K562 (cell line): Measurements from ENCODE around the gene CDKN2B-AS1. TPM values are rescaled to one million over a fixed set of nuclear protein-coding genes. Genes with fewer than 3 reads are reported as not detected.

ENCODE experiments used
- ATAC-seq: fragments of 200-7000 bp; cut with Tn5 transposase; 3 replicates; pipeline ENCODE4 v1.9.1; 2020; ENCODE audit warnings: moderate library complexity
- BruUV-seq: library from RNA; stranded (reverse); fragments of 400-500 nt; replicated peaks from 2 replicates; lab custom pipeline; 2021; lab: Mats Ljungman, UMichigan
- CTCF ChIA-PET: fragments of 300-600 bp; formaldehyde crosslinking; extraction: SDS; loops from one replicate; lab custom pipeline; 2021; ENCODE audit warnings: low intra/inter-chr PET ratio; lab: Yijun Ruan, JAX
- POLR2A ChIA-PET: fragments of 300-600, 350-650 bp; sonication (Branson Sonifier 250); formaldehyde crosslinking; extraction: SDS; loops from one replicate; lab custom pipeline; 2021; ENCODE audit warnings: antibody characterized with exemption, inconsistent platforms; lab: Yijun Ruan, JAX
- DNase-seq, 4 experiments: peaks; one replicate each; pipeline versions ENCODE4 v3.0.0 to v3.0.0-alpha.2; 2011 to 2018; ENCODE audit warnings: low spot score in 3 of 4, mixed read lengths in 3 of 4; ENCODE audit errors: extremely low read depth in 1 of 4
- FAIRE-seq: peaks from 2 replicates; lab custom pipeline; 2011; peaks lifted over from hg19 to GRCh38; lab: Jason Lieb, UNC
- H2AFZ ChIP-seq: 2 replicates; pipeline ENCODE4 v1.6.0; 2011; ENCODE audit warnings: low read depth, low read length, control low read depth, inconsistent platforms
- H3K27ac ChIP-seq: fragments of 200-600 bp; 3 replicates; pipeline ENCODE4 v1.8.0; 2011; ENCODE audit warnings: low read depth, mild to moderate bottlenecking, control low read depth, inconsistent platforms, low read length, moderate library complexity, mixed read lengths; ENCODE audit errors: extremely low read depth
- H3K27me3 ChIP-seq, 2 experiments: fragments of 300-600 bp in 1 of 2; 2 replicates in 1 of 2; 3 replicates in 1 of 2; pipeline versions ENCODE4 v1.6.0 to v1.8.0; 2011; ENCODE audit warnings: inconsistent platforms in 2 of 2, low read length in 2 of 2, mild to moderate bottlenecking in 1 of 2, mixed read lengths in 1 of 2, moderate library complexity in 1 of 2; ENCODE audit not compliant: control insufficient read depth in 2 of 2, insufficient read depth in 2 of 2
- H3K36me3 ChIP-seq: fragments of 300-600 bp; 3 replicates; pipeline ENCODE4 v1.8.0; 2011; ENCODE audit warnings: mild to moderate bottlenecking, low read length, inconsistent platforms; ENCODE audit not compliant: control insufficient read depth, insufficient read depth
- H3K4me1 ChIP-seq, 2 experiments: fragments of 200-600 bp in 1 of 2; replicated peaks in 1 of 2; 2 replicates in 1 of 2; 3 replicates in 1 of 2; pipeline versions ENCODE4 v1.5.1 to v1.8.0; 2011; ENCODE audit warnings: inconsistent platforms in 2 of 2, low read length in 2 of 2, mild to moderate bottlenecking in 1 of 2, mixed read lengths in 1 of 2, moderate library complexity in 1 of 2; ENCODE audit not compliant: control insufficient read depth in 2 of 2, insufficient read depth in 2 of 2
- H3K4me2 ChIP-seq: 2 replicates; pipeline ENCODE4 v1.6.1; 2011; ENCODE audit warnings: low read length, control low read depth, inconsistent platforms, mixed read lengths; ENCODE audit not compliant: insufficient read depth
- H3K4me3 ChIP-seq: fragments of 200-600 bp; sonication (generic), shearing (Covaris generic); 2 replicates; pipeline ENCODE4 v1.5.1; 2016; ENCODE audit warnings: control low read depth, inconsistent platforms
- H3K79me2 ChIP-seq: fragments of 200-600 bp; 3 replicates; pipeline ENCODE4 v1.8.0; 2011; ENCODE audit warnings: low read length, inconsistent platforms; ENCODE audit not compliant: control insufficient read depth, insufficient read depth
- H3K9ac ChIP-seq, 2 experiments: 2 replicates each; pipeline versions ENCODE4 v1.6.0 to v1.6.1; 2011; ENCODE audit warnings: low read depth in 2 of 2, low read length in 2 of 2, control low read depth in 1 of 2, inconsistent platforms in 1 of 2, mild to moderate bottlenecking in 1 of 2, mixed read lengths in 1 of 2; ENCODE audit not compliant: insufficient read depth in 1 of 2
- H3K9me1 ChIP-seq: one replicate; pipeline ENCODE4 v1.6.0; 2011; ENCODE audit warnings: inconsistent platforms, mild to moderate bottlenecking, low read length, moderate library complexity; ENCODE audit not compliant: control insufficient read depth, insufficient read depth
- H3K9me3 ChIP-seq: replicated peaks from 2 replicates; pipeline ENCODE4 v1.5.1; 2011; ENCODE audit warnings: low read depth, low read length, inconsistent platforms; ENCODE audit not compliant: control insufficient read depth, insufficient read depth
- H4K20me1 ChIP-seq: replicated peaks from 2 replicates; pipeline ENCODE4 v1.6.1; 2011; ENCODE audit warnings: low read length, inconsistent platforms, mixed read lengths; ENCODE audit not compliant: control insufficient read depth, insufficient read depth
- ADNP ChIP-seq: fragments of 200-800 bp; sonication (Bioruptor generic); IDR thresholded peaks from 2 replicates; pipeline ENCODE4 v1.6.1; 2016; ENCODE audit warnings: missing genetic modification characterization, missing compliant biosample characterization
- FOXJ2 ChIP-seq: fragments of 200-800 bp; sonication (Bioruptor generic); IDR thresholded peaks from 2 replicates; pipeline ENCODE4 v1.6.1; 2016; ENCODE audit warnings: missing genetic modification characterization, missing compliant biosample characterization
- MAFK ChIP-seq: IDR thresholded peaks from 2 replicates; pipeline ENCODE4 v1.6.1; 2011; ENCODE audit warnings: low read length, improper control_type of control experiment
- NR2C2 ChIP-seq, 2 experiments: fragments of 200-800 bp in 1 of 2; sonication (Bioruptor generic) in 1 of 2; sonication (generic) in 1 of 2; formaldehyde crosslinking in 1 of 2; IDR thresholded peaks; 2 replicates each; pipeline versions ENCODE4 v1.6.1 to v1.8.0; 2016 to 2022; ENCODE audit warnings: mild to moderate bottlenecking in 1 of 2, missing compliant biosample characterization in 1 of 2, missing genetic modification characterization in 1 of 2, missing genetic modification reagents in 1 of 2
- ZEB2 ChIP-seq: fragments of 450-650 bp; IDR thresholded peaks from 2 replicates; pipeline ENCODE4 v1.6.1; 2016
- ZNF124 ChIP-seq: sonication (generic); formaldehyde crosslinking; IDR thresholded peaks from 2 replicates; pipeline ENCODE4 v1.8.1; 2022; ENCODE audit warnings: missing genetic modification reagents
- WGBS: fragments of 100-300 bp; shearing (Covaris generic); methylation state at CpG from one replicate; pipeline ENCODE4 v1.1.6; 2016; ENCODE audit warnings: low coverage, mixed read lengths; ENCODE audit not compliant: insufficient coverage; ENCODE audit errors: missing lambda C conversion rate; 5-methylcytosine and 5-hydroxymethylcytosine counted together
- in situ Hi-C: fragments of 300-500 bp; cut with MboI; formaldehyde crosslinking; loops from 4 replicates; pipeline ENCODE4 v1.15.0; 2018; ENCODE audit warnings: inconsistent platforms, mixed read lengths
- intact Hi-C: fragments of 100-400 bp; cut with micrococcal nuclease; formaldehyde crosslinking; loops from 2 replicates; pipeline ENCODE4 v1.14.2; 2022
- polyA plus RNA-seq, 8 experiments: library from polyadenylated mRNA; depleted of rRNA in 4 of 8; stranded (reverse) in 5 of 8; unstranded in 3 of 8; fragments of >200 nt; fragmentation: Nextera tagmentation in 2 of 8; fragmentation: Illumina TruSeq in 1 of 8; extraction: Ambion mirVana in 2 of 8; extraction: Trizol in 1 of 8; gene quantifications; 2 replicates each; pipeline versions ENCODE4 v1.2.1 to v1.2.3, GENCODE V29; 2011 to 2014; ENCODE audit warnings: inconsistent platforms in 1 of 8, missing spikeins in 1 of 8
- total RNA-seq, 7 experiments: library from RNA; depleted of rRNA in 6 of 7; stranded (reverse); fragments of >200 nt in 6 of 7; fragmentation: Illumina TruSeq in 2 of 7; extraction: Trizol in 2 of 7; gene quantifications; 2 replicates each; pipeline versions ENCODE4 v1.2.1 to v1.2.3, GENCODE V29; 2011 to 2021; ENCODE audit warnings: low replicate concordance in 1 of 7
- TF ChIP-seq, protein P1 (sequence below), 2 experiments: fragments of 450-650 bp; IDR thresholded peaks; 2 replicates each; pipeline ENCODE4 v1.6.1; 2016; ENCODE audit warnings: mild to moderate bottlenecking in 2 of 2, borderline replicate concordance in 1 of 2, low read depth in 1 of 2, moderate library complexity in 1 of 2
- TF ChIP-seq, protein P2 (sequence below), 2 experiments: IDR thresholded peaks; 2 replicates each; pipeline ENCODE4 v1.6.1; 2012; ENCODE audit warnings: improper control_type of control experiment in 2 of 2, low read depth in 2 of 2, low read length in 2 of 2, borderline replicate concordance in 1 of 2

CDKN2B-AS1 gene
- total and polyA plus RNA-seq, 9 of the 15 experiments (the other 6 are each of a cell fraction or from before 2014, with no cell fraction given) = not detected

DNA sequence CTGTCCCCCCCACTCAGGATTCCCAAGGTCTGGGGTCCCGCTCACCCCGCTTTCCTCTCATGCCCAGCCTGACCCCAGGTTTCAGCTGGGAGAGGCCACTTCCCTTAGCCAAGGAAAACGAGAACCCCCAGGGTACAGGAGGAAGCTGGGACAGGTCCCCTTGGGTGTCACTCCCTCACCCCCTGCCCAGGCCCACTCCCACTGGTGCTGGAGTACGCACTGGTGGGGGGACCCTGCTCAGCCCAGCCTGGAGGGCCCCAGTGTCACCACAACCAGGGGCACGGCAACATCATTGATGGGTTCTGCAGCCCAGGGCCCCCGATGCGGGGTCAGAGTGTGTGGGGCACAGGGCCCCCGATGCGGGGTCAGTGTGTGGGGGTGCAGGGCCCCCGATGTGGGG lies 159.5 kb downstream of the CDKN2B-AS1 start (continued):
- TF ChIP-seq, protein P1, sequence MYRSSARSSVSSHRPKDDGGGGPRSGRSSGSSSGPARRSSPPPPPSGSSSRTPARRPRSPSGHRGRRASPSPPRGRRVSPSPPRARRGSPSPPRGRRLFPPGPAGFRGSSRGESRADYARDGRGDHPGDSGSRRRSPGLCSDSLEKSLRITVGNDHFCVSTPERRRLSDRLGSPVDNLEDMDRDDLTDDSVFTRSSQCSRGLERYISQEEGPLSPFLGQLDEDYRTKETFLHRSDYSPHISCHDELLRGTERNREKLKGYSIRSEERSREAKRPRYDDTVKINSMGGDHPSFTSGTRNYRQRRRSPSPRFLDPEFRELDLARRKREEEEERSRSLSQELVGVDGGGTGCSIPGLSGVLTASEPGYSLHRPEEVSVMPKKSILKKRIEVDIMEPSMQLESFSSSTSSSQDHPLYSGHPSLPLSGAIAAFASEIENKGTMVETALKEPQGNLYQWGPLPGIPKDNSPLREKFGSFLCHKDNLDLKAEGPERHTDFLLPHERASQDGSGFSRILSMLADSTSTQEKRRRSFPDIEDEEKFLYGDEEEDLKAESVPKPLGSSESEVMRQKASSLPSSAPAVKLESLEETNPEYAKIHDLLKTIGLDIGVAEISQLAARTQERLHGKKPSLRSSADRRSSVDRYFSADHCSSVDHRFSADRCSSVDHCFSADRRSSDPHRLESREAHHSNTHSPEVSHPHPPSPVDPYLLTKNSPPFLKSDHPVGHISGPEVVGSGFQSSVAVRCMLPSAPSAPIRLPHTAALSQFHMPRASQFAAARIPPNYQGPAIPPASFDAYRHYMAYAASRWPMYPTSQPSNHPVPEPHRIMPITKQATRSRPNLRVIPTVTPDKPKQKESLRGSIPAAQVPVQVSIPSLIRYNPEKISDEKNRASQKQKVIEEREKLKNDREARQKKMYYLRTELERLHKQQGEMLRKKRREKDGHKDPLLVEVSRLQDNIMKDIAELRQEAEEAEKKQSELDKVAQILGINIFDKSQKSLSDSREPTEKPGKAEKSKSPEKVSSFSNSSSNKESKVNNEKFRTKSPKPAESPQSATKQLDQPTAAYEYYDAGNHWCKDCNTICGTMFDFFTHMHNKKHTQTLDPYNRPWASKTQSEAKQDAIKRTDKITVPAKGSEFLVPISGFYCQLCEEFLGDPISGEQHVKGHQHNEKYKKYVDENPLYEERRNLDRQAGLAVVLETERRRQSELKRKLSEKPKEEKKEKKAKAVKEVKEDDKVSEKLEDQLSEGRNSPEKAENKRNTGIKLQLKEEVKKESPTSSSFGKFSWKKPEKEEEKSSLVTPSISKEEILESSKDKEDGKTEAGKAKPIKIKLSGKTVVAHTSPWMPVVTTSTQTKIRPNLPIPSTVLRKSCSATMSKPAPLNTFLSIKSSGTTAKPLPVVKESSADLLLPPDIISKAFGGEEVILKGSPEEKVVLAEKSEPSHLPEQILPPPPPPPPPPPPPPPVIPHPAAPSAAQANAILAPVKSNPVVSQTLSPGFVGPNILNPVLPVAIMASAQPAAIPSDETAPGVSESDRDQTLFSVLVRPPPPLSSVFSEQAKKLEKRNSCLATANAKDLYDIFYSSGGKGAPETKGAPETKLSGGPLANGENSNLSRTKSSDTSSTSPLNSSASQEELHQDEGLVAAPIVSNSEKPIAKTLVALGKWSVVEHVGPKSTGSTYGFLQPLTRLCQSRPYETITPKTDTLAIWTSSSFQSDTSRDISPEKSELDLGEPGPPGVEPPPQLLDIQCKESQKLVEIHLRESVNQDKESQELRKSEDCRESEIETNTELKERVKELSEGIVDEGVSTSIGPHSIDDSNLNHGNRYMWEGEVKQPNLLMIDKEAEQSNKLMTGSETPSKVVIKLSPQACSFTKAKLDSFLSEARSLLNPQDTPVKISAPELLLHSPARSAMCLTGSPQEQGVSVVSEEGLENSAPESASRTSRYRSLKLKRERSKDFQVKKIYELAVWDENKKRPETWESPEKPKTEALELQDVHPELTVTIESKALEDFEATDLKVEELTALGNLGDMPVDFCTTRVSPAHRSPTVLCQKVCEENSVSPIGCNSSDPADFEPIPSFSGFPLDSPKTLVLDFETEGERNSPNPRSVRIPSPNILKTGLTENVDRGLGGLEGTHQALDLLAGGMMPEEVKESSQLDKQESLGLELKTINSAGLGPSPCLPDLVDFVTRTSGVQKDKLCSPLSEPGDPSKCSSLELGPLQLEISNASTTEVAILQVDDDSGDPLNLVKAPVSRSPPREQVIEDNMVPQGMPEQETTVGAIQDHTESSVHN (IDR thresholded peaks at IDR 0.05; ENCODE audit: borderline replicate concordance in 1 of 2, low read depth in 1 of 2) = no peak
- TF ChIP-seq ZEB2 = no peak
- TF ChIP-seq, all 486 proteins: peak for 0

DNA sequence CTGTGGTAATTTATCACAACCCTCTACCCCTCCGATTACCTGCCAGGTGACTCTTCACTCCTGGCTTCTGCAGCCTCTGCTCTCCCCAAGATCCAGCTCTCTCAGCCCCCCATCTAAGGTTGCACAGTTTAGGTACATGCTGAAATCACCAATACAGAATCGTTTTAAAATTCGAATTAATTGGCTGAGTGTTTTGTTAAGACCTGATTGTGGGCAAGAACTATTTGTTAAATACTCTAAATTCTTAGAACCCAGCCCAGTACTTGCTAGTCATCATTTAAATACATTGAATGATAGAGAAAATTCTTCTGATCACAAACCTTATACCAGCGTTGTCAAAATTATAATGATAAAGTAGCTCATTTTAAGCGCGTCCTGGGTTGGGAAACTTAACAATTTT lies 162.0 kb downstream of the CDKN2B-AS1 start:
- no peak overlapping the region for H3K4me3 ChIP-seq
- no peaks in the 10 kb centered on the region for H3K9me3 ChIP-seq
- CTCF ChIA-PET = no interaction called here
- H3K9ac ChIP-seq = no peak overlapping the region
- FAIRE-seq (no peak), DNase-seq (no peak), ATAC-seq (no peak)
- H3K27ac ChIP-seq = no peak overlapping the region
- H3K9me1 ChIP-seq = no peaks in the 10 kb centered on the region
- in situ Hi-C loops (no loop called here), intact Hi-C loops (no loop called here)
- POLR2A ChIA-PET = no interaction called here
- no peaks in the 10 kb centered on the region for H3K79me2 ChIP-seq
- H4K20me1 ChIP-seq = no peaks in the 10 kb centered on the region
- H3K4me2 ChIP-seq = no peak overlapping the region
- no peaks in the 10 kb centered on the region for H3K36me3 ChIP-seq
- no TSS peak for BruUV-seq
- no peak overlapping the region for H2AFZ ChIP-seq
- H3K27me3 ChIP-seq = no peaks in the 10 kb centered on the region
- no CpG with 5 or more reads among the region's 6 CpGs for WGBS
- no peaks in the 10 kb centered on the region for H3K4me1 ChIP-seq
- TF ChIP-seq, protein P2, sequence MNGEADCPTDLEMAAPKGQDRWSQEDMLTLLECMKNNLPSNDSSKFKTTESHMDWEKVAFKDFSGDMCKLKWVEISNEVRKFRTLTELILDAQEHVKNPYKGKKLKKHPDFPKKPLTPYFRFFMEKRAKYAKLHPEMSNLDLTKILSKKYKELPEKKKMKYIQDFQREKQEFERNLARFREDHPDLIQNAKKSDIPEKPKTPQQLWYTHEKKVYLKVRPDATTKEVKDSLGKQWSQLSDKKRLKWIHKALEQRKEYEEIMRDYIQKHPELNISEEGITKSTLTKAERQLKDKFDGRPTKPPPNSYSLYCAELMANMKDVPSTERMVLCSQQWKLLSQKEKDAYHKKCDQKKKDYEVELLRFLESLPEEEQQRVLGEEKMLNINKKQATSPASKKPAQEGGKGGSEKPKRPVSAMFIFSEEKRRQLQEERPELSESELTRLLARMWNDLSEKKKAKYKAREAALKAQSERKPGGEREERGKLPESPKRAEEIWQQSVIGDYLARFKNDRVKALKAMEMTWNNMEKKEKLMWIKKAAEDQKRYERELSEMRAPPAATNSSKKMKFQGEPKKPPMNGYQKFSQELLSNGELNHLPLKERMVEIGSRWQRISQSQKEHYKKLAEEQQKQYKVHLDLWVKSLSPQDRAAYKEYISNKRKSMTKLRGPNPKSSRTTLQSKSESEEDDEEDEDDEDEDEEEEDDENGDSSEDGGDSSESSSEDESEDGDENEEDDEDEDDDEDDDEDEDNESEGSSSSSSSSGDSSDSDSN (IDR thresholded peaks at IDR 0.05; ENCODE audit: borderline replicate concordance in 1 of 2, low read depth in 2 of 2, low read length in 2 of 2) = no peak
- TF ChIP-seq ADNP (tag) = no peak
- TF ChIP-seq ZNF124 (CRISPR knock-in tag) = no peak
- TF ChIP-seq FOXJ2 (tag) = no peak
- no peak for TF ChIP-seq MAFK
- no peak for TF ChIP-seq NR2C2 (CRISPR knock-in tag; IDR thresholded peaks at IDR 0.05)
- no peak for TF ChIP-seq NR2C2 (tag; IDR thresholded peaks at IDR 0.05)
